Prostate gland (tissue), 2 donors: ENCODE data around the gene NOCT. TPM values are rescaled to one million over a fixed set of nuclear protein-coding genes. Genes with fewer than 3 reads are reported as not detected.
"Not testable (repeated sequence)": the region's sequence is repeated elsewhere in the genome, so short reads cannot be mapped to it uniquely, and the experiment has no call there.

ENCODE experiments used
- DNase-seq: peaks from one replicate; pipeline ENCODE4 v3.0.0-alpha.2; 2019; ENCODE audit warnings: low spot score
- H3K27ac ChIP-seq, 2 donors: fragments of 200-600 bp; sonication (generic); 2 replicates each; pipeline ENCODE4 v1.5.1; 2017 to 2019
- H3K27me3 ChIP-seq: fragments of 200-600 bp; sonication (generic); replicated peaks from 2 replicates; pipeline ENCODE4 v1.5.1; 2019; ENCODE audit not compliant: insufficient read depth
- H3K36me3 ChIP-seq, 2 donors: fragments of 200-600 bp; sonication (generic); 1 replicate in 1 of 2; 2 replicates in 1 of 2; pipeline versions ENCODE4 v1.5.1 to v1.8.1; 2017 to 2019
- H3K4me1 ChIP-seq: fragments of 200-600 bp; sonication (generic); replicated peaks from 2 replicates; pipeline ENCODE4 v1.5.1; 2019
- H3K4me3 ChIP-seq, 2 donors: fragments of 200-600 bp; sonication (generic); 2 replicates each; pipeline ENCODE4 v1.5.1; 2017 to 2019
- H3K9me3 ChIP-seq: fragments of 200-600 bp; sonication (generic); 2 replicates; pipeline ENCODE4 v1.5.1; 2017
- POLR2A ChIP-seq: fragments of 450-650 bp; IDR thresholded peaks from one replicate; pipeline ENCODE4 v1.6.1; 2016; ENCODE audit warnings: antibody characterized with exemption, mild to moderate bottlenecking
- POLR2AphosphoS5 ChIP-seq: sonication (generic); formaldehyde crosslinking; IDR thresholded peaks from one replicate; pipeline ENCODE4 v1.6.1; 2017; ENCODE audit warnings: antibody characterized with exemption
- WGBS: methylation state at CpG from one replicate; pipeline ENCODE4 v1.1.5; 2018; 5-methylcytosine and 5-hydroxymethylcytosine counted together
- intact Hi-C: fragments of 100-400 bp; cut with DNase I; formaldehyde crosslinking; loops from one replicate; pipeline ENCODE4 v1.14.2; 2022
- total RNA-seq, 2 donors: library from RNA; depleted of rRNA; stranded (reverse); fragments of >200 nt; gene quantifications; one replicate each; pipeline ENCODE4 v1.1.0, GENCODE V29; 2016
- TF ChIP-seq, protein P1 (sequence below), 4 experiments: fragments of 200-600 bp in 2 of 4; fragments of 450-650 bp in 2 of 4; sonication (generic) in 2 of 4; IDR thresholded peaks; 1 replicate in 3 of 4; 2 replicates in 1 of 4; pipeline ENCODE4 v1.5.1; 2016 to 2019; ENCODE audit warnings: antibody characterized with exemption in 4 of 4, mild to moderate bottlenecking in 2 of 4, moderate library complexity in 2 of 4

NOCT gene
- total RNA-seq, 2 donors from 2014 or later: 1.2 to 11.4 TPM

DNA sequence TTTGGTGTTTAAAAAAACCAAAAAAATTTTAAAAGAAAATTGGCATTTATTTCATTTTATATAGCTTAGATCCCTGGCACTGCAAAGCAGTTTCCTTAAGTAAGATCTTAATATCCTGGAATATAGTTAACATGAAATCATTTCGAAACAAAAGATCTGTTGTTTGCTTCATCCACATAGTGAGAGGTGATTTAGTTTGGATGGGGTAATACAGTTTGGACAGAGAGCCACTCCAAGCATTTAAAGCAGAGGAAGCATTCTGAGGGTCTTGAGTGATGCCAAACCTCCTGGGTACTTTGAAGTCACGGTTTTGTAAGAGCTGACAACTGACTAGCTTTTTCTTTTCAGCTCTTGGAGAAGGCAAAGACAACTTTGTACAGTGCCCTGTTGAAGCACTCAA is 28.7 kb downstream of the NOCT start:
- intact Hi-C loops: no loop called here
- Histone ChIP-seq H3K9me3 (no peaks in the 10 kb centered on the region), H3K27ac (no peak overlapping the region), H3K4me3 (no peak overlapping the region), H3K36me3 (no peaks in the 10 kb centered on the region), H3K27me3 (no peaks in the 10 kb centered on the region), H3K4me1 (no peaks in the 10 kb centered on the region)
- 90% methylated on average over 2 of the region's 2 CpGs for WGBS
- TF ChIP-seq POLR2AphosphoS5 (no peak), POLR2A (no peak)
- TF ChIP-seq, protein P1, sequence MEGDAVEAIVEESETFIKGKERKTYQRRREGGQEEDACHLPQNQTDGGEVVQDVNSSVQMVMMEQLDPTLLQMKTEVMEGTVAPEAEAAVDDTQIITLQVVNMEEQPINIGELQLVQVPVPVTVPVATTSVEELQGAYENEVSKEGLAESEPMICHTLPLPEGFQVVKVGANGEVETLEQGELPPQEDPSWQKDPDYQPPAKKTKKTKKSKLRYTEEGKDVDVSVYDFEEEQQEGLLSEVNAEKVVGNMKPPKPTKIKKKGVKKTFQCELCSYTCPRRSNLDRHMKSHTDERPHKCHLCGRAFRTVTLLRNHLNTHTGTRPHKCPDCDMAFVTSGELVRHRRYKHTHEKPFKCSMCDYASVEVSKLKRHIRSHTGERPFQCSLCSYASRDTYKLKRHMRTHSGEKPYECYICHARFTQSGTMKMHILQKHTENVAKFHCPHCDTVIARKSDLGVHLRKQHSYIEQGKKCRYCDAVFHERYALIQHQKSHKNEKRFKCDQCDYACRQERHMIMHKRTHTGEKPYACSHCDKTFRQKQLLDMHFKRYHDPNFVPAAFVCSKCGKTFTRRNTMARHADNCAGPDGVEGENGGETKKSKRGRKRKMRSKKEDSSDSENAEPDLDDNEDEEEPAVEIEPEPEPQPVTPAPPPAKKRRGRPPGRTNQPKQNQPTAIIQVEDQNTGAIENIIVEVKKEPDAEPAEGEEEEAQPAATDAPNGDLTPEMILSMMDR (IDR thresholded peaks at IDR 0.05): no peak
- DNase-seq: no peak

DNA sequence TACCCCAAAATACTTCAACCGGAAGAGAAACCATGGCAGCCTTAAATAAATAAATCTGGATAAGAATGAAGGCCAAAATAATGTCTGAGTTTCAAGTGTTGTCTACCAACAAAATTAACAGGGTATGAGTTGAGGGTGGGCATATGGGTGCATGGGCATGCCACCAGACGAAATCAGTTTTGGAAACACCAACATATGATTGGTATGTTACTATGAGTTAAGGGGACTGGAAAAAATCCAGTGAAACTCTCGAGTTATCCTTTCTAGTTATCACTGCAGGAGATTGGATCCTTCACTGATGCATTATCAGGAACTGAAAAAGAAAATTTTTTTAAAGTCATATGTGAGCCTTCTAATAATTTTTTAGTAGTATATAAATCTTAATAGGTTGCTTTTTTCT is 32.4 kb downstream of the NOCT start:
- H3K27me3 ChIP-seq: no peaks in the 10 kb centered on the region
- TF ChIP-seq POLR2A (no peak), POLR2AphosphoS5 (no peak)
- TF ChIP-seq, protein P1 (IDR thresholded peaks at IDR 0.05): no peak
- H3K36me3 ChIP-seq: no peaks in the 10 kb centered on the region
- no peaks in the 10 kb centered on the region for H3K4me1 ChIP-seq
- H3K27ac ChIP-seq: no peak overlapping the region
- WGBS: 79% methylated on average over 3 of the region's 3 CpGs
- H3K4me3 ChIP-seq: no peak overlapping the region
- H3K9me3 ChIP-seq: no peaks in the 10 kb centered on the region
- intact Hi-C loops: no loop called here
- DNase-seq: no peak

DNA sequence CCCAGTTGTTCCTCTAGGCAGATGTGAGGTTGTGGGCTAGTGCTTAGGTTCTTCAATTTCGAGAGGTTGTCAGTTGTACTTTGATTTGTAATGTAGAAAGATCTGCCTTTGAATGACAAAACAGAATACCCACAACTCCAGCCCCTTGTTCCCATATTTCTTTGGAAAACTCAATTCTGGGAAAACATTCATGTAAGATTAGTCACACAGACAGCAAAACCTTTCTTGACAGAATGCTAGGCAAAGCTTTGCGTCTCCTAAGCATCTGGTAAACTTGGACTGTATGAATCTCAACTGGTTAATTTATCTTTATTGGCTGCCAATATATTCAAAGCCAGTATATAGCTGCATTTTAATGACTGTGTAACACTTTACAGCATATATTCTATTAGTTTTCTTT is 34.9 kb downstream of the NOCT start:
- no peaks in the 10 kb centered on the region for H3K9me3 ChIP-seq
- no peaks in the 10 kb centered on the region for H3K36me3 ChIP-seq
- intact Hi-C loops: no loop called here
- H3K4me3 ChIP-seq: no peak overlapping the region
- H3K4me1 ChIP-seq: no peaks in the 10 kb centered on the region
- WGBS: 92% methylated on average over 2 of the region's 2 CpGs
- H3K27ac ChIP-seq: no peak overlapping the region
- DNase-seq: no peak
- H3K27me3 ChIP-seq: no peaks in the 10 kb centered on the region
- TF ChIP-seq, protein P1 (IDR thresholded peaks at IDR 0.05): no peak
- TF ChIP-seq POLR2A (no peak), POLR2AphosphoS5 (no peak)

DNA sequence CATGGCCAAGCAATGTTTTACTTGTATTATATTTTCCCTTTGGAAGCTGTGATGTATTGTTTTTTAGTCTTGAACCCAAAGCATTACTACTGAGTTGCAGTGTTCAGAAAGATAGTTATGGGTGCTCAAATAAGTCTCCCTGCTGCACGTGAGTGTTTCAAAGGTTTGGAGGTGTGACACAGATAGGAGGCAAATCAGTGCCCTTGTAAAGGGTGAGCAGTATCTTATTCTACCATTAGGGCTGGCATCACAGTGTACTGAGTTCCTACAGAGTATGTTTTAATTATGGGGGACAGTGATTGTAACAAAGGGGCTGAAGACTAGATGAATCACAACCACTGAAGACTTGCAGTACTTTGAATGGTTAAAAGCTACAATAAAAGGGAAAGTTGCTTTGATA is 38.3 kb downstream of the NOCT start:
- Histone ChIP-seq H3K4me3 (no peak overlapping the region), H3K27me3 (no peaks in the 10 kb centered on the region), H3K4me1 (no peaks in the 10 kb centered on the region), H3K36me3 (no peaks in the 10 kb centered on the region), H3K9me3 (no peaks in the 10 kb centered on the region), H3K27ac (no peak overlapping the region)
- WGBS: 64% methylated on average over 1 of the region's 1 CpG
- intact Hi-C loops: no loop called here
- DNase-seq: no peak
- TF ChIP-seq POLR2AphosphoS5: no peak
- TF ChIP-seq, protein P1 (IDR thresholded peaks at IDR 0.05): no peak
- TF ChIP-seq POLR2A: no peak

DNA sequence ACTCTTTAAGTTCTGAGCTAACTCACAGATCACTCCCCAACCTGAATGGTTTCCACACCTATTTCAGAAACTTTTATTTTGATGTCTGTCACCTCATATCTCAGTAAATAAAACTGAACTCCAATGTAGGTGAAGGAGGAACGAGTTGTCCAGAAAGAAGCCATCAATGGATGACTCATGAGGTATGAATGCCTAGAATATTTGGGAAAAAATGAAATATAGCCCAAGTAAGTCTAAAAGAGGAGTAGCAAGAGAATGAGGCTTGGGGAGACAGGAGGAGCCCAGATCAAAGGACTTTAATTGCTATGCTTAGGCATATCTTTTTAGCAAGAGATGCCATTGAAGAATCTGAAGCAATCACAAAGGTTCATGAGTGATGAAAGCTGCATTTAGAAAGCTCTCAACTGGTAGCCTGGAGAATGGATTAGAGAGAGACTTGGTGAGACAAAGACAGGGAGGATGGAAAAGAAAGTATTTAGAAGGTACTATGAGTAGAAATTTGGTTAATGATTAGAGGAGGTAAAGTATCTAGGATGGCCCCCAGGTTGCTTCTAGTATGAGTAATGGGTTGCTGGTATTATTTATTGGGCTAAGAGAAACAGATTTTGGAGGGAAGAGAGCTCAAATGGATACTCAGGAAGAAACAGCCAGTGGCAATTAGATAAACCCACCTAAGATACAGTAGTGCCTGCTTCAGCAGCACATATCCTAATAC is 39.4 kb downstream of the NOCT start:
- H3K9me3 ChIP-seq: no peaks in the 10 kb centered on the region
- no peaks in the 10 kb centered on the region for H3K27me3 ChIP-seq
- no peak overlapping the region for H3K4me3 ChIP-seq
- H3K4me1 ChIP-seq: no peaks in the 10 kb centered on the region
- no peak overlapping the region for H3K27ac ChIP-seq
- 20% methylated on average over 1 of the region's 1 CpG for WGBS
- peaks cover 0 to 4% of the 10 kb centered on the region in 2 donors for H3K36me3 ChIP-seq
- DNase-seq: no peak
- intact Hi-C loops: no loop called here
- TF ChIP-seq, protein P1 (IDR thresholded peaks at IDR 0.05): no peak
- TF ChIP-seq POLR2A (no peak), POLR2AphosphoS5 (no peak)

DNA sequence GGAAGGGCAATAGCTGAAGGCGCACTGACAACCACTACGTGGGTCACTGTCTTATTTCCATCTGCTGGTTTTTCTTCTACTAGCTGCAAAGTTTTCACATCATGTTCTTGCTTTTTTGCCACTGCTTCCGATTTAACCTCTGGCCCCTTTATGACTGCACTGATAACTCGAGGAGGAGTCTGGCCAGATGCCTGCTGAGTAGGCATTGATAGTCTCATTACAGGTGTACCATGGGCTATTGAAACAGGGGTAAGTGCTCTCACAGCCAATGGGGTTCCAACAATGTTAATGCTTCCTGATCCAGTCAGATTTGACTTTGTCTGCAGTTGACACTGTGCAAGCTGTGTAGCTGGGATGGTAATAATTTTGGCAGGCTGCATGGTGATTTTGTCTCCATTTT is 43.4 kb downstream of the NOCT start:
- H3K4me3 ChIP-seq, H3K27ac ChIP-seq, H3K9me3 ChIP-seq, H3K4me1 ChIP-seq, H3K36me3 ChIP-seq, intact Hi-C loops, DNase-seq, H3K27me3 ChIP-seq: not testable (repeated sequence)
- WGBS: 71% methylated on average over 4 of the region's 4 CpGs
